Calu3 (cell line): ENCODE results near the gene RAB7B. TPM values are rescaled to one million over a fixed set of nuclear protein-coding genes. Genes with fewer than 3 reads are reported as not detected.

Experiments used
- BruUV-seq: library from RNA; stranded (reverse); fragments of 400-500 nt; replicated peaks from 2 replicates; lab custom pipeline; 2021; lab: Mats Ljungman, UMichigan
- CTCF ChIA-PET: fragments of 300-600 bp; sonication (Branson Sonifier 250); formaldehyde crosslinking; loops from one replicate; lab custom pipeline; 2022; ENCODE audit warnings: antibody characterized with exemption; lab: Charles Lee
- DNase-seq: peaks from one replicate; pipeline ENCODE4 v3.0.0; 2022
- H3K27ac Mint-ChIP-seq: one replicate; pipeline ENCODE4 v1.8.0; 2022; ENCODE audit warnings: mixed read lengths; ENCODE audit not compliant: unreplicated experiment
- H3K27me3 Mint-ChIP-seq: one replicate; pipeline ENCODE4 v1.8.0; 2022; ENCODE audit warnings: mixed read lengths; ENCODE audit not compliant: unreplicated experiment
- H3K36me3 Mint-ChIP-seq: one replicate; pipeline ENCODE4 v1.8.0; 2022; ENCODE audit warnings: mild to moderate bottlenecking, moderate library complexity, mixed read lengths; ENCODE audit not compliant: insufficient read depth, unreplicated experiment
- H3K4me1 Mint-ChIP-seq: one replicate; pipeline ENCODE4 v1.8.0; 2022; ENCODE audit warnings: mild to moderate bottlenecking, low read depth, mixed read lengths; ENCODE audit not compliant: unreplicated experiment
- H3K4me3 Mint-ChIP-seq: one replicate; pipeline ENCODE4 v1.8.0; 2022; ENCODE audit warnings: mild to moderate bottlenecking, low read depth, moderate library complexity, mixed read lengths; ENCODE audit not compliant: unreplicated experiment
- H3K9me3 Mint-ChIP-seq: one replicate; pipeline ENCODE4 v1.8.0; 2022; ENCODE audit warnings: low read depth, mixed read lengths; ENCODE audit not compliant: unreplicated experiment
- intact Hi-C: fragments of 100-400 bp; cut with micrococcal nuclease; formaldehyde crosslinking; loops from one replicate; pipeline ENCODE4 v1.10.0; 2022; ENCODE audit not compliant: unreplicated experiment
- total RNA-seq: library from RNA; stranded (reverse); gene quantifications from 2 replicates; pipeline ENCODE4 v1.2.3, GENCODE V29; 2022
- TF ChIP-seq, protein P1 (sequence below): fragments of 200-600 bp; IDR thresholded peaks from one replicate; pipeline ENCODE4 v1.8.0; 2022; ENCODE audit warnings: antibody characterized with exemption; ENCODE audit not compliant: unreplicated experiment

RAB7B gene
- total RNA-seq, 1 experiment from 2014 or later, result 1.1 TPM

DNA sequence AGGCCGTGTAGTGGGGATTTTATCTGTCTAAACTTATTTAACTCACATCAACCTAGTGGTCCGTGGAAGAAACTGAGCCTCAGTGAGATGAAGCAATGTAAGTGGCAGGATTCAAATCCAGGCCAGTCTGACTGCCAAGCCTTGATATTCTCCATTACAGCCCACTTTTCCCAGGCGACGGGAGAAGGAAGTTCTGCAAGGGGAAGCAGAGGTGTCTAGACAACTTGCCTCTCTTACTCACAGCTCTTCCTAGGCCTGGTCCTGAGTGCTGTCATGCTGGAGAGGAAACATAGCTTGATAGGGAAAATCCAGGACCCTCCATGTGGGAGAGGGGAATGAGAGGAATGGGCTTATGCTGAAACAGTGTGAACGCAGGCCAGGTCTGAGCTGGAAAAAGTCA, 11.4 kb upstream of the RAB7B start:
- TF ChIP-seq, protein P1, sequence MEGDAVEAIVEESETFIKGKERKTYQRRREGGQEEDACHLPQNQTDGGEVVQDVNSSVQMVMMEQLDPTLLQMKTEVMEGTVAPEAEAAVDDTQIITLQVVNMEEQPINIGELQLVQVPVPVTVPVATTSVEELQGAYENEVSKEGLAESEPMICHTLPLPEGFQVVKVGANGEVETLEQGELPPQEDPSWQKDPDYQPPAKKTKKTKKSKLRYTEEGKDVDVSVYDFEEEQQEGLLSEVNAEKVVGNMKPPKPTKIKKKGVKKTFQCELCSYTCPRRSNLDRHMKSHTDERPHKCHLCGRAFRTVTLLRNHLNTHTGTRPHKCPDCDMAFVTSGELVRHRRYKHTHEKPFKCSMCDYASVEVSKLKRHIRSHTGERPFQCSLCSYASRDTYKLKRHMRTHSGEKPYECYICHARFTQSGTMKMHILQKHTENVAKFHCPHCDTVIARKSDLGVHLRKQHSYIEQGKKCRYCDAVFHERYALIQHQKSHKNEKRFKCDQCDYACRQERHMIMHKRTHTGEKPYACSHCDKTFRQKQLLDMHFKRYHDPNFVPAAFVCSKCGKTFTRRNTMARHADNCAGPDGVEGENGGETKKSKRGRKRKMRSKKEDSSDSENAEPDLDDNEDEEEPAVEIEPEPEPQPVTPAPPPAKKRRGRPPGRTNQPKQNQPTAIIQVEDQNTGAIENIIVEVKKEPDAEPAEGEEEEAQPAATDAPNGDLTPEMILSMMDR, result no peak
- CTCF ChIA-PET, result no interaction called here
- intact Hi-C loops, result no loop called here
- Mint-ChIP-seq H3K27me3 (no peaks in the 10 kb centered on the region), H3K36me3 (peaks cover 61% of the 10 kb centered on the region), H3K4me1 (peaks cover 53% of the 10 kb centered on the region), H3K9me3 (no peaks in the 10 kb centered on the region), H3K4me3 (no peak overlapping the region), H3K27ac (no peak overlapping the region)
- DNase-seq, result no peak
- BruUV-seq, result no TSS peak

GRCh38 chr1:206013026-206013795, 10.0 kb upstream of the RAB7B start:
- no peak for DNase-seq
- H3K9me3 Mint-ChIP-seq, result no peaks in the 10 kb centered on the region
- peaks cover 62% of the 10 kb centered on the region for H3K36me3 Mint-ChIP-seq
- TF ChIP-seq, protein P1, result no peak
- H3K4me3 Mint-ChIP-seq, result no peak overlapping the region
- no TSS peak for BruUV-seq
- no peak overlapping the region for H3K27ac Mint-ChIP-seq
- peaks cover 44% of the 10 kb centered on the region for H3K4me1 Mint-ChIP-seq
- intact Hi-C loops, result no loop called here
- CTCF ChIA-PET, result no interaction called here
- no peaks in the 10 kb centered on the region for H3K27me3 Mint-ChIP-seq

GRCh38 chr1:206012086-206012859, 9.1 kb upstream of the RAB7B start:
- Mint-ChIP-seq H3K4me3 (no peak overlapping the region), H3K27ac (peak overlapping the region; percentile 63), H3K27me3 (no peaks in the 10 kb centered on the region), H3K36me3 (peaks cover 62% of the 10 kb centered on the region), H3K4me1 (peaks cover 44% of the 10 kb centered on the region), H3K9me3 (no peaks in the 10 kb centered on the region)
- peak; percentile 70 for DNase-seq
- TF ChIP-seq, protein P1, result no peak
- BruUV-seq, result no TSS peak
- CTCF ChIA-PET, result no interaction called here
- intact Hi-C loops, result no loop called here

DNA sequence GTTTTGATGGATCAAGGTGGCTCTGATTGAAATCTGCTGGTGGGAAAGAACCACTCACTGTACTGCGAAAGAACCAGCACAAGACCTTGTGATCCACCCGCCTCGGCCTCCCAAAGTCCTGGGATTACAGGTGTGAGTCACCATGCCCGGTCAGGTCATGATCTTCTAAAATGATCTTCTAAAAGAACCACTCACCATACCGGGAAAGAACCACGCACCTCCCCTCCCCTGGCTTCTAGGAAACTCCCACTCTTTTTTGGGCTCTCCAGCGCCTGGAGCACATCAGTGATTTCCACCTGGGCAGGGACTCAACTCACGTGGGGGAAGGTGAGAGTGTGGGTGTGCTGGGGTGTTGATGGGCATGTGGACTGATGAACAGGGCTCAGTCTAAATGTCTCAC, 7.9 kb upstream of the RAB7B start:
- H3K9me3 Mint-ChIP-seq, result no peaks in the 10 kb centered on the region
- CTCF ChIA-PET, result no interaction called here
- BruUV-seq, result no TSS peak
- no peak overlapping the region for H3K27ac Mint-ChIP-seq
- intact Hi-C loops, result no loop called here
- H3K4me1 Mint-ChIP-seq, result peaks cover 49% of the 10 kb centered on the region
- TF ChIP-seq, protein P1, result no peak
- DNase-seq, result no peak
- peaks cover 58% of the 10 kb centered on the region for H3K36me3 Mint-ChIP-seq
- no peaks in the 10 kb centered on the region for H3K27me3 Mint-ChIP-seq
- H3K4me3 Mint-ChIP-seq, result no peak overlapping the region
